HL-60 (cell line): ENCODE measurements around the gene MYH10.

Experiments
- DNase-seq, 2 experiments: peaks; one replicate each; pipeline ENCODE4 v3.0.0-alpha.2; 2010 to 2020; ENCODE audit warnings: low read depth in 1 of 2, low spot score in 1 of 2
- H3K27ac ChIP-seq: fragments of 250-450 bp; sonication (Bioruptor Pico); replicated peaks from 2 replicates; pipeline ENCODE4 v1.5.1; 2020; ENCODE audit warnings: mild to moderate bottlenecking, moderate library complexity
- H3K27me3 ChIP-seq: fragments of 250-450 bp; sonication (Bioruptor Pico); 2 replicates; pipeline ENCODE4 v1.5.1; 2021; ENCODE audit warnings: mild to moderate bottlenecking, moderate library complexity; ENCODE audit not compliant: insufficient read depth, poor library complexity, severe bottlenecking
- H3K4me3 ChIP-seq: replicated peaks from 2 replicates; pipeline ENCODE4 v1.5.1; 2011; ENCODE audit warnings: mild to moderate bottlenecking, control low read depth, low read length; ENCODE audit not compliant: insufficient read depth
- GABPA ChIP-seq: IDR thresholded peaks from 2 replicates; pipeline ENCODE4 v1.6.1; 2012; ENCODE audit warnings: low read depth
- POLR2AphosphoS5 ChIP-seq: IDR thresholded peaks from 2 replicates; pipeline ENCODE4 v1.6.1; 2012; ENCODE audit warnings: low read depth
- SPI1 ChIP-seq: IDR thresholded peaks from 2 replicates; pipeline ENCODE4 v1.6.1; 2012; ENCODE audit warnings: low read depth, mild to moderate bottlenecking, borderline replicate concordance
- TF ChIP-seq, protein P1 (sequence below): IDR thresholded peaks from 2 replicates; pipeline ENCODE4 v1.6.1; 2012; ENCODE audit warnings: low read depth; ENCODE audit not compliant: insufficient replicate concordance
- TF ChIP-seq, protein P2 (sequence below): IDR thresholded peaks from one replicate; pipeline ENCODE4 v1.5.1; 2011; ENCODE audit warnings: low read length, control low read depth, inconsistent platforms; ENCODE audit not compliant: insufficient read depth

MYH10 gene

DNA sequence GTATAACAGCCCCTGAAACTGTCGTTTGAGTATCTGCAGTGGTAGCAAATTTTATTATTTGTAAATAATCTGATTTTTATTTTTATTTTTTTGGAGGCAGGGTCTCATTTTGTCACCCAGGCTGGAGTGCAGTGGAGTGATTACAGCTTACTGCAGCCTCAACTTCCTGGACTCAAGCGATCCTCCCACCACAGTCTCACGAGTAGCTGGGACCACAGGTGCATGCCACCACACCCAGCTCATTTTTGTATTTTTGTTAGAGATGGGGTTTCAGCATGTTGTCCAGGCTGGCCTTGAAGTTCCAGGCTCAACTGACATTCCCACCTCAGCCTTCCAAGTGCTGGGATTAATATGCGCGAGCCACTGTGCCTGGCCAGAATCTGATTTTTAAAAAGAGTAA is 192.1 kb downstream of the MYH10 start:
- H3K4me3 ChIP-seq: no peak overlapping the region
- no peak overlapping the region for H3K27ac ChIP-seq
- no peaks in the 10 kb centered on the region for H3K27me3 ChIP-seq
- TF ChIP-seq, protein P1, sequence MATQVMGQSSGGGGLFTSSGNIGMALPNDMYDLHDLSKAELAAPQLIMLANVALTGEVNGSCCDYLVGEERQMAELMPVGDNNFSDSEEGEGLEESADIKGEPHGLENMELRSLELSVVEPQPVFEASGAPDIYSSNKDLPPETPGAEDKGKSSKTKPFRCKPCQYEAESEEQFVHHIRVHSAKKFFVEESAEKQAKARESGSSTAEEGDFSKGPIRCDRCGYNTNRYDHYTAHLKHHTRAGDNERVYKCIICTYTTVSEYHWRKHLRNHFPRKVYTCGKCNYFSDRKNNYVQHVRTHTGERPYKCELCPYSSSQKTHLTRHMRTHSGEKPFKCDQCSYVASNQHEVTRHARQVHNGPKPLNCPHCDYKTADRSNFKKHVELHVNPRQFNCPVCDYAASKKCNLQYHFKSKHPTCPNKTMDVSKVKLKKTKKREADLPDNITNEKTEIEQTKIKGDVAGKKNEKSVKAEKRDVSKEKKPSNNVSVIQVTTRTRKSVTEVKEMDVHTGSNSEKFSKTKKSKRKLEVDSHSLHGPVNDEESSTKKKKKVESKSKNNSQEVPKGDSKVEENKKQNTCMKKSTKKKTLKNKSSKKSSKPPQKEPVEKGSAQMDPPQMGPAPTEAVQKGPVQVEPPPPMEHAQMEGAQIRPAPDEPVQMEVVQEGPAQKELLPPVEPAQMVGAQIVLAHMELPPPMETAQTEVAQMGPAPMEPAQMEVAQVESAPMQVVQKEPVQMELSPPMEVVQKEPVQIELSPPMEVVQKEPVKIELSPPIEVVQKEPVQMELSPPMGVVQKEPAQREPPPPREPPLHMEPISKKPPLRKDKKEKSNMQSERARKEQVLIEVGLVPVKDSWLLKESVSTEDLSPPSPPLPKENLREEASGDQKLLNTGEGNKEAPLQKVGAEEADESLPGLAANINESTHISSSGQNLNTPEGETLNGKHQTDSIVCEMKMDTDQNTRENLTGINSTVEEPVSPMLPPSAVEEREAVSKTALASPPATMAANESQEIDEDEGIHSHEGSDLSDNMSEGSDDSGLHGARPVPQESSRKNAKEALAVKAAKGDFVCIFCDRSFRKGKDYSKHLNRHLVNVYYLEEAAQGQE: no peak
- no peak for DNase-seq

DNA sequence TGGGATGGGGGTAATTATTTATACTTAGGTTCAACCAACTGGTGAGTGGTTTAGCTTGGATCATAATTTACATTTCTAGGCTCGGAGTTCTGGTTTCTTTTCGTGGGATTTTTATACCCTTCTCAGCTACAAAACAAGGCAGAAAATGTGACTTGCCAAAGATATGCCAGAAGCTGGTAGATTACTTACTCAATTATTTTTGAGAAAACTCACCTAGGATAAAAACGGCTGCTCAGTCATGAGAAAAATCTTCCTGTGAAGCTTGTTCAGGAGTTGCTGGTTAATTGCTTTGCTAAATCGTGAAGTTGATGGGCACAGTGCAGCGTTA is 193.7 kb downstream of the MYH10 start:
- H3K27me3 ChIP-seq: no peaks in the 10 kb centered on the region

DNA sequence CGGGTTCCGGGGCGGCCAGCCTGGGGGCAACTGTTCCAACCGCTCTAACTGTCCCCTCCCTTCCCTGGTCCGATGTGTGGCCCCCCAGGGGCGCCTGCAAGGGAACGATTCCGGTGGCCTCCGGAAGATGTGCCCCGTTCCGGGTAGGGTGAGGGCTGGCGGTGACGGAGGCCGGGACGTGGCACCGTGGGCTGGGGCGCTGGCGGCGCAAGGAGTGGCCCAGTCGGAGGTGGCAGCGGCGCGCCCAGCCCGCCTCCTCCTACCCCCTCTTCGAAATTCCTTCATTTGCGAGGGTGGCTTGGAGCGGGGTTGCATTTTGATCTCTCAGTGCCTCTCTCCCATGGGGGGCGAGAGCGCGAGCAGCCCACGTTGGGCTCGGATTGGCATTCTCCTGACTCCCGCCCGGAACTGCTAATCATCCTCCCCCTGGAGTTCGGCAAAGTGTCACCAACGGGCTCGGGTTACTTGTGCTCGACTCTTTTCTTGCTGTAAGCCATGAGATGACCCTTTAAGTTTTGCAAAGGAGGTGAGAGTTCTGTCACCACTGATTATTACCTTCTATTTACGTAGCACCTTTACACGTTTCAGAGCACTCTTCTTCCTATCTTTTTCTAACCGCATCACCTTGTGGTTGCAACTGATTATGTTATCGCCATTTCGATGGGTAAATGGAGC is 194.2 kb downstream of the MYH10 start:
- H3K4me3 ChIP-seq: peak overlapping the region; percentile 57
- H3K27ac ChIP-seq: peak overlapping the region; percentile 88
- peak in 1 of 2 experiments; percentile 24 for DNase-seq
- TF ChIP-seq, protein P2, sequence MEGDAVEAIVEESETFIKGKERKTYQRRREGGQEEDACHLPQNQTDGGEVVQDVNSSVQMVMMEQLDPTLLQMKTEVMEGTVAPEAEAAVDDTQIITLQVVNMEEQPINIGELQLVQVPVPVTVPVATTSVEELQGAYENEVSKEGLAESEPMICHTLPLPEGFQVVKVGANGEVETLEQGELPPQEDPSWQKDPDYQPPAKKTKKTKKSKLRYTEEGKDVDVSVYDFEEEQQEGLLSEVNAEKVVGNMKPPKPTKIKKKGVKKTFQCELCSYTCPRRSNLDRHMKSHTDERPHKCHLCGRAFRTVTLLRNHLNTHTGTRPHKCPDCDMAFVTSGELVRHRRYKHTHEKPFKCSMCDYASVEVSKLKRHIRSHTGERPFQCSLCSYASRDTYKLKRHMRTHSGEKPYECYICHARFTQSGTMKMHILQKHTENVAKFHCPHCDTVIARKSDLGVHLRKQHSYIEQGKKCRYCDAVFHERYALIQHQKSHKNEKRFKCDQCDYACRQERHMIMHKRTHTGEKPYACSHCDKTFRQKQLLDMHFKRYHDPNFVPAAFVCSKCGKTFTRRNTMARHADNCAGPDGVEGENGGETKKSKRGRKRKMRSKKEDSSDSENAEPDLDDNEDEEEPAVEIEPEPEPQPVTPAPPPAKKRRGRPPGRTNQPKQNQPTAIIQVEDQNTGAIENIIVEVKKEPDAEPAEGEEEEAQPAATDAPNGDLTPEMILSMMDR: no peak
- TF ChIP-seq GABPA: 0 out of 2 replicates have a peak, but pooled peaks have one; percentile 15
- H3K27me3 ChIP-seq: no peaks in the 10 kb centered on the region

More for the DNA sequence above, 193.7 kb downstream of the MYH10 start:
- no peak for DNase-seq
- Histone ChIP-seq H3K27ac (no peak overlapping the region), H3K4me3 (peak overlapping the region; percentile 57)
- TF ChIP-seq, protein P1: no peak
- TF ChIP-seq GABPA (no peak), SPI1 (no peak), POLR2AphosphoS5 (no peak)
- TF ChIP-seq, protein P2: no peak

DNA sequence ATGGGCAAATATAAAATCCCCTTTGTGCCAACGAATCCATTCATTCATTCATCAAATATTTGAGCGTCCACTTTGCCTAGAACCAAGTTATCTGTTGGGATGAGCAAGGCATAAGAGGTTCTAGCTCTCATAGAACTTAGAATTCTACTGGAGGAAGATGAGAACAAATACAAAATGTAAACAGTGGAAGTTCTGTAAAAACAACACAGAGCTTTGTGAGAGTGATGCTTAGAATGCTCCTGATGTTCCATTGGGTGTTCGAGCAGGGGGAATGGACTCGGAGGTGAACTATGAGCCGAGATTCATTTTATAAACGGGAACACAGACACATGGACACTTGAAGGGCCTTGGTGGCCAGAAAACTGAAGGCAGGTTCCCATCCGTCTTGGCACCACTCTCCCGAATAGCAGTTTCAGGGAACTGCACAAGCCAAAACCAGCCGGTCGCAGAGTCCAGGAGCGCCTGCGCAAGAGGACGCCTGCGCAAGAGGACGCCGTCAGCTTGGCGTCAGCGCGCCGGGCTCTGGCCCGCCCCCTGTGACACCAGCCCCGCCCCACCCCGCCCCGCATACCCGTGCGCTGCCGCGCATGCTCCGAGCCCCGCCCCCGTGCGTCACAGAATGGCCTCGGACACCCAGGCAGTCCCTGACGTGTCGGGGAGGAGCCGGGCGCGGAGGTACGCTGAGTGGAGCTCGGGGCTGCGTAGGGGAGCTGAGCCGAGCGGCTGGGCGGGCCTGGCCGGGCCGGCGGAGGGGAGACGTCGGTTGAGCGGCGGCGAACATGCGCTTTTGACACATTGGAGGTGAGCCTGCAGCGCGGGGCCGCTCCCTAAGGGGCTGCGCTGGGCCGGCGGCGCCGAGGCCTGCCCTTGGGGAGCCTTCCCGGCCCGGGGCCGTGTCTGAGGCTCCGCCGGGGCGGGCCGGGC is 195.0 kb downstream of the MYH10 start, which contains the start of gene NDEL1:
Gene NDEL1, plus strand, starts transcription at position 640 of the 924 bp plus-strand sequence. CDS start 8,388 bp downstream, outside the sequence.
- no peaks in the 10 kb centered on the region for H3K27me3 ChIP-seq
- peak within 1 kb of the TSS; percentile 88 for H3K27ac ChIP-seq
- DNase-seq: peak; percentile 78 to 93
- TF ChIP-seq, protein P2: no peak
- TF ChIP-seq GABPA (no peak), SPI1 (no peak), POLR2AphosphoS5 (peak; percentile 67; the same call in 1 of the 2 replicates)
- TF ChIP-seq, protein P1: peak; percentile 24
- peak within 1 kb of the TSS; percentile 57 for H3K4me3 ChIP-seq
